H1 (cell line): Measurements from ENCODE around the gene APBA2. TPM values are rescaled to one million over a fixed set of nuclear protein-coding genes. Genes with fewer than 3 reads are reported as not detected.

Experiments used
- KDM1A ChIP-seq: fragments of 200-600, 300-600 bp; sonication (generic); IDR thresholded peaks from 2 replicates; pipeline ENCODE4 v1.7.1; 2016; ENCODE audit warnings: mild to moderate bottlenecking, low read length, borderline replicate concordance
- SRF ChIP-seq: IDR thresholded peaks from 2 replicates; pipeline ENCODE4 v1.6.1; 2011; ENCODE audit warnings: mild to moderate bottlenecking, low read depth, low read length, moderate library complexity
- TCF12 ChIP-seq: IDR thresholded peaks from 2 replicates; pipeline ENCODE4 v1.6.1; 2011; ENCODE audit warnings: low read depth, mild to moderate bottlenecking, low read length
- polyA plus RNA-seq, 7 experiments: library from polyadenylated mRNA; depleted of rRNA in 3 of 7; stranded (reverse) in 5 of 7; unstranded in 2 of 7; fragments of >200 nt in 5 of 7; fragments of 200-250 nt in 2 of 7; gene quantifications; 1 replicate in 5 of 7; 2 replicates in 1 of 7; 4 replicates in 1 of 7; pipeline versions ENCODE4 v1.2.1 to v1.2.3, GENCODE V29; 2011 to 2013; ENCODE audit warnings: missing spikeins in 2 of 7, mixed read lengths in 2 of 7
- total RNA-seq: library from RNA; stranded (reverse); fragmentation: NEBNext Ultra II Directional; extraction: Animal tissue kit (Norgen Biotek cat#: 25700); gene quantifications from 2 replicates; pipeline ENCODE4 v1.2.1, GENCODE V29; 2021

Gene APBA2
- total and polyA plus RNA-seq, 2 of the 8 experiments (the other 6 are each of a cell fraction or from before 2014, with no cell fraction given), result 15.5 to 19.0 TPM

GRCh38 chr15:29106116-29106515 lies 220.3 kb downstream of the APBA2 start (continued):
- TF ChIP-seq TCF12 (no peak), SRF (no peak), KDM1A (no peak)
- TF ChIP-seq, all 59 proteins: peak for 0
